Body of pancreas (tissue), 4 donors: ENCODE measurements around the gene SERPINA12.

ENCODE experiments used
- CTCF ChIP-seq, 7 experiments: fragments of 450-650 bp in 4 of 7; fragments of 200-600 bp in 3 of 7; sonication (generic) in 3 of 7; IDR thresholded peaks; one replicate each; pipeline ENCODE4 v1.5.1; 2016 to 2019; ENCODE audit warnings: antibody characterized with exemption in 7 of 7
- POLR2A ChIP-seq, 3 donors: fragments of 450-650 bp; IDR thresholded peaks; one replicate each; pipeline ENCODE4 v1.6.1; 2016; ENCODE audit warnings: antibody characterized with exemption in 3 of 3, mild to moderate bottlenecking in 2 of 3

GRCh38 chr14:94458096-94458495, 51.2 kb downstream of the SERPINA12 start:
- TF ChIP-seq CTCF (IDR thresholded peaks at IDR 0.05) (no peak), POLR2A (IDR thresholded peaks at IDR 0.05) (no peak)
